Measurements from ENCODE around the gene VCP. TPM values are rescaled to one million over a fixed set of nuclear protein-coding genes. Genes with fewer than 3 reads are reported as not detected.

Gene VCP
- total RNA-seq, 1 donor from 2014 or later, result 335 TPM

GRCh38 chr9:35067056-35067455 lies 5.4 kb downstream of the VCP start:
- H3K36me3 Mint-ChIP-seq (ENCODE audit: low read depth), result peaks cover 76% of the 10 kb centered on the region
- no peak overlapping the region for H3K27ac Mint-ChIP-seq
- no peak overlapping the region for H3K4me3 Mint-ChIP-seq
- no peaks in the 10 kb centered on the region for H3K9me3 Mint-ChIP-seq
- DNase-seq, result no peak
- no peaks in the 10 kb centered on the region for H3K27me3 Mint-ChIP-seq
- intact Hi-C loops (cut with micrococcal nuclease), result no loop called here
- peaks cover 37% of the 10 kb centered on the region for H3K4me1 Mint-ChIP-seq

GRCh38 chr9:35060548-35061207 lies 11.7 kb downstream of the VCP start:
- Mint-ChIP-seq H3K4me1 (peaks cover 5% of the 10 kb centered on the region), H3K9me3 (no peaks in the 10 kb centered on the region), H3K36me3 (ENCODE audit: low read depth) (peaks cover 87% of the 10 kb centered on the region), H3K27ac (peak overlapping the region; percentile 28), H3K4me3 (no peak overlapping the region), H3K27me3 (no peaks in the 10 kb centered on the region)
- no peak for DNase-seq
- intact Hi-C loops (cut with micrococcal nuclease), result no loop called here

GRCh38 chr9:35059438-35059837 lies 13.0 kb downstream of the VCP start:
- peak overlapping the region; percentile 4 for H3K27ac Mint-ChIP-seq
- no peak overlapping the region for H3K4me3 Mint-ChIP-seq
- no peak for DNase-seq
- H3K9me3 Mint-ChIP-seq, result no peaks in the 10 kb centered on the region
- H3K27me3 Mint-ChIP-seq, result no peaks in the 10 kb centered on the region
- H3K4me1 Mint-ChIP-seq, result peaks cover 5% of the 10 kb centered on the region
- intact Hi-C loops (cut with micrococcal nuclease), result no loop called here
- H3K36me3 Mint-ChIP-seq (ENCODE audit: low read depth), result peaks cover 90% of the 10 kb centered on the region

GRCh38 chr9:35057271-35057620 lies 15.2 kb downstream of the VCP start:
- no peaks in the 10 kb centered on the region for H3K9me3 Mint-ChIP-seq
- H3K4me3 Mint-ChIP-seq, result no peak overlapping the region
- no peaks in the 10 kb centered on the region for H3K27me3 Mint-ChIP-seq
- intact Hi-C loops (cut with micrococcal nuclease), result no loop called here
- peaks cover 2% of the 10 kb centered on the region for H3K4me1 Mint-ChIP-seq
- H3K36me3 Mint-ChIP-seq (ENCODE audit: low read depth), result peaks cover 92% of the 10 kb centered on the region
- no peak for DNase-seq
- no peak overlapping the region for H3K27ac Mint-ChIP-seq

GRCh38 chr9:35056571-35057270 lies 15.7 kb downstream of the VCP start:
- no peak overlapping the region for H3K4me3 Mint-ChIP-seq
- intact Hi-C loops (cut with micrococcal nuclease), result no loop called here
- peak overlapping the region; percentile 9 for H3K27ac Mint-ChIP-seq
- no peaks in the 10 kb centered on the region for H3K9me3 Mint-ChIP-seq
- no peaks in the 10 kb centered on the region for H3K27me3 Mint-ChIP-seq
- peaks cover 90% of the 10 kb centered on the region for H3K36me3 Mint-ChIP-seq (ENCODE audit: low read depth)
- DNase-seq, result no peak
- peaks cover 2% of the 10 kb centered on the region for H3K4me1 Mint-ChIP-seq

GRCh38 chr9:35054871-35055644 lies 17.4 kb downstream of the VCP start:
- DNase-seq, result no peak
- H3K27ac Mint-ChIP-seq, result peak overlapping the region; percentile 1
- no peaks in the 10 kb centered on the region for H3K27me3 Mint-ChIP-seq
- H3K4me1 Mint-ChIP-seq, result peaks cover 6% of the 10 kb centered on the region
- peaks cover 80% of the 10 kb centered on the region for H3K36me3 Mint-ChIP-seq (ENCODE audit: low read depth)
- intact Hi-C loops (cut with micrococcal nuclease), result loop anchor here (5.0 kb wide), 1 partner anchor 53 kb away; no protein-coding TSS in a partner anchor
- no peak overlapping the region for H3K4me3 Mint-ChIP-seq
- no peaks in the 10 kb centered on the region for H3K9me3 Mint-ChIP-seq

- H3K27ac Mint-ChIP-seq, result peak overlapping the region; percentile 1
- H3K36me3 Mint-ChIP-seq (ENCODE audit: low read depth), result peaks cover 74% of the 10 kb centered on the region
- H3K9me3 Mint-ChIP-seq, result no peaks in the 10 kb centered on the region
- no peak for DNase-seq
- intact Hi-C loops (cut with micrococcal nuclease), result loop anchor here (5.0 kb wide), 1 partner anchor 52 kb away; no protein-coding TSS in a partner anchor
- H3K4me3 Mint-ChIP-seq, result no peak overlapping the region
- H3K27me3 Mint-ChIP-seq, result no peaks in the 10 kb centered on the region
- H3K4me1 Mint-ChIP-seq, result peaks cover 6% of the 10 kb centered on the region
Observed at GRCh38 chr9:35054185-35054835, 18.1 kb downstream of the VCP start.

GRCh38 chr9:35051069-35051967 lies 21.1 kb downstream of the VCP start:
- H3K4me3 Mint-ChIP-seq, result no peak overlapping the region
- peak overlapping the region; percentile 2 for H3K27ac Mint-ChIP-seq

GRCh38 chr9:35048511-35048910 lies 23.9 kb downstream of the VCP start:
- no peaks in the 10 kb centered on the region for H3K27me3 Mint-ChIP-seq
- peaks cover 37% of the 10 kb centered on the region for H3K36me3 Mint-ChIP-seq (ENCODE audit: low read depth)
- no peak for DNase-seq
- no peaks in the 10 kb centered on the region for H3K9me3 Mint-ChIP-seq
- intact Hi-C loops (cut with micrococcal nuclease), result no loop called here
- H3K27ac Mint-ChIP-seq, result no peak overlapping the region
- H3K4me1 Mint-ChIP-seq, result peaks cover 4% of the 10 kb centered on the region
- no peak overlapping the region for H3K4me3 Mint-ChIP-seq

More at GRCh38 chr9:35051069-35051967, 21.1 kb downstream of the VCP start:
- Mint-ChIP-seq H3K27me3 (no peaks in the 10 kb centered on the region), H3K9me3 (no peaks in the 10 kb centered on the region), H3K4me1 (peaks cover 4% of the 10 kb centered on the region), H3K36me3 (ENCODE audit: low read depth) (peaks cover 59% of the 10 kb centered on the region)
- peak; percentile 87 for DNase-seq
- intact Hi-C loops (cut with micrococcal nuclease), result loop anchor here (1.0 to 5.0 kb wide), 2 partner anchors 49 to 152 kb away; no protein-coding TSS in a partner anchor

GRCh38 chr9:35044071-35044470 lies 28.4 kb downstream of the VCP start:
- Mint-ChIP-seq H3K4me3 (no peak overlapping the region), H3K9me3 (no peaks in the 10 kb centered on the region), H3K27me3 (no peaks in the 10 kb centered on the region), H3K36me3 (ENCODE audit: low read depth) (peaks cover 26% of the 10 kb centered on the region), H3K27ac (no peak overlapping the region), H3K4me1 (no peaks in the 10 kb centered on the region)
- no peak for DNase-seq
- intact Hi-C loops (cut with micrococcal nuclease), result no loop called here

- peaks cover 18% of the 10 kb centered on the region for H3K36me3 Mint-ChIP-seq (ENCODE audit: low read depth)
- no peak for DNase-seq
- no peaks in the 10 kb centered on the region for H3K9me3 Mint-ChIP-seq
- no peak overlapping the region for H3K4me3 Mint-ChIP-seq
- peak overlapping the region; percentile 19 for H3K27ac Mint-ChIP-seq
- no peaks in the 10 kb centered on the region for H3K27me3 Mint-ChIP-seq
- H3K4me1 Mint-ChIP-seq, result no peaks in the 10 kb centered on the region
- intact Hi-C loops (cut with micrococcal nuclease), result no loop called here
Observed at GRCh38 chr9:35042891-35043545, 29.4 kb downstream of the VCP start.

- Mint-ChIP-seq H3K27ac (no peak overlapping the region), H3K27me3 (no peaks in the 10 kb centered on the region)
- intact Hi-C loops (cut with micrococcal nuclease), result no loop called here
Observed at GRCh38 chr9:35042081-35042604, 30.3 kb downstream of the VCP start.

More at GRCh38 chr9:35042081-35042604, 30.3 kb downstream of the VCP start:
- Mint-ChIP-seq H3K36me3 (ENCODE audit: low read depth) (peaks cover 17% of the 10 kb centered on the region), H3K4me1 (no peaks in the 10 kb centered on the region), H3K9me3 (no peaks in the 10 kb centered on the region), H3K4me3 (no peak overlapping the region)
- no peak for DNase-seq

All from activated CD4-positive, alpha-beta T cell treated with anti-CD3 and anti-CD28 coated beads, Interleukin-2, amount 10 ng/mL, durations not matched to agents 24 days and 14 days (primary cell).